GM12892 (cell line): ENCODE results near the gene SPEG.

Experiments
- POLR2AphosphoS5 ChIP-seq: IDR thresholded peaks from 2 replicates; pipeline ENCODE4 v1.6.1; 2011; ENCODE audit warnings: low read depth, low read length, control low read depth
- TAF1 ChIP-seq: IDR thresholded peaks from 2 replicates; pipeline ENCODE4 v1.6.1; 2011; ENCODE audit warnings: low read depth, mild to moderate bottlenecking, control low read depth, low read length, borderline replicate concordance

- TF ChIP-seq POLR2AphosphoS5 (no peak), TAF1 (no peak)
Observed at GRCh38 chr2:219477179-219477578, 42.5 kb downstream of the SPEG start.
